GM18861 (cell line): Measurements from ENCODE around the gene MPZ.
"Not testable (repeated sequence)": the region's sequence is repeated elsewhere in the genome, so short reads cannot be mapped to it uniquely, and the experiment has no call there.

Experiments
- ATAC-seq: cut with Tn5 transposase; IDR thresholded peaks from one replicate; pipeline ENCODE4 v1.9.1; 2021; ENCODE audit not compliant: unreplicated experiment

The MPZ gene

DNA sequence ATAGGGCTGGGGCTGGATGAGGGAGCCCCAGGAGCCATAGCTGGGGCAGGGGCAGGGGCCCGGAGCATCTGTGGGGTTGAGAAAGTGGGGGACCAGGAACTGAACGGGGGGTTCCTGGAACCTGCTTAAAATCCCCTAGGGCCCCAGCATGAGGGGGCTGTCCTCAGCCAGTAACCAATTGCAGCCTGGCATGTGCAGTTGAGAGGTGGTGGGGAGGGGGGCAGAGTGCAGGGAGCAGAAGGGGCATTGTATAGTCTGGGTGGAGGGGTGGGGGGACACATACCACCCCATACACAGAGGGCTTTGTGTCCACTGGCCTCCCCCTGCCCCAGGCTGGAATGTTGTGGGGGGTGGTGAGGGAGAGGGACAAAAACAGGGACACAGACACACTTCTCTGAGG is at the start of gene MPZ:
MPZ (minus strand) TSS at position 101 of the 400 bp plus-strand sequence; CDS start at position 38, 63 bp downstream.
- ATAC-seq = no peak

DNA sequence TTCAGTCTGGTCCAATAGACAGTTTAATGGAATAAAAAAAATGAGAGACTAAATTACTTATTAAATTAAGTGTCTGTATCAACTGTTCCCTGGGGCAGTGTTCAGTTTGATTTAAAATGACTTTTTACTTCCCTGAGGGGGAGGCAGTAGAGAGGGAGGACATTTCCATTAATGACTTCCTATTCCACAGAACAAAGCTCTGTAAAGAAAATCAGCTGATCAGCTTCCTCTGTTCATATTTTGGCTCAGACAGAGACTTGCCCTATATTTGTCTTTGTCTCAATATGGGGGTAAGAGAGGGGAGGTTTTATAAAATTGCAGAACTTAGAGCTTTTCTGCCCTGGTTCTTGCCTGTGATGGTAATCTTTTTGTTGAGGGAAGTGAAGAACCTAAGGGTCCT is 49.5 kb upstream of the MPZ start:
- no peak for ATAC-seq

- ATAC-seq = no peak
Observed at GRCh38 chr1:161357073-161357472, 47.3 kb upstream of the MPZ start.

GRCh38 chr1:161351482-161351881 is 41.7 kb upstream of the MPZ start:
- ATAC-seq = no peak

- no peak for ATAC-seq
Observed at GRCh38 chr1:161350671-161351070, 40.9 kb upstream of the MPZ start.

DNA sequence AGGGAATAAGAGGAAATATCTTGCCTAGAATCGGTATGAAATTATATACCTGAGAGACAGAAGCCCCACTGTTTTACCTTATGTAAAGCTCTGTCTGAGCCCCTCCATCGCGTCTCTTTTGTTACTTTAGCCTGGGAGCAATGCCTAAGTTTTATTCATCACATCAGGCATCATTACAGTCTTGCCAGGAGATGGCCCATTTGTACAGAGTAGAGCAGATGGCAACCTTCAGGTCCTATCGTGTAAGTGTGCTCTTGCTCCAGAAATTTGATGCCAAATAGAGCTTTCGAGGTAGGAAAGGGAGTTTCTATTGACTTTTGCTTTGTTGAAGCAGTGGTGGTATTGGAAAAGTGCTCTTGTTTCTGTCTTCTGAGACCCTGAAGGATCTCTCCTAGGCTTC is 33.1 kb upstream of the MPZ start:
- ATAC-seq = no peak

DNA sequence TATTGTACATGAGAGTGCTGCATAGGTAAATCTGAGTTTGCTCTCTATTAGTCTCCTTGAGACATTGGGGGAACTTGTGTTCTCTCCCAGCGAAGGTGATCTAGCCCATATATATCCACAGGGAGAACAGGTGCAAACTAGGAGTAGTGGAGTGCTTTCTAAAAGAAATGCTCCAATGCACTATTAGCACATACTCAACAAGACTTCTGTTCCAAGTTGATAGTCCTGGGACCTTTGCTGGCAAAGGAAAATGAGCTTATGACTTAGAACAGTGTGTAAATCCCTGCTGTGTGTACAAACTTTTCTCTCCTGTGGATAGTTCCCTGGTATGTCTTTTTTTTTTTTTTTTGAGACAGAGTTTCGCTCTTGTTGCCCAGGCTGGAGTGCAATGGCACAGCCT is 32.4 kb upstream of the MPZ start:
- no peak for ATAC-seq

GRCh38 chr1:161335796-161336195 is 26.0 kb upstream of the MPZ start:
- ATAC-seq = no peak

GRCh38 chr1:161333166-161333565 is 23.4 kb upstream of the MPZ start:
- no peak for ATAC-seq

DNA sequence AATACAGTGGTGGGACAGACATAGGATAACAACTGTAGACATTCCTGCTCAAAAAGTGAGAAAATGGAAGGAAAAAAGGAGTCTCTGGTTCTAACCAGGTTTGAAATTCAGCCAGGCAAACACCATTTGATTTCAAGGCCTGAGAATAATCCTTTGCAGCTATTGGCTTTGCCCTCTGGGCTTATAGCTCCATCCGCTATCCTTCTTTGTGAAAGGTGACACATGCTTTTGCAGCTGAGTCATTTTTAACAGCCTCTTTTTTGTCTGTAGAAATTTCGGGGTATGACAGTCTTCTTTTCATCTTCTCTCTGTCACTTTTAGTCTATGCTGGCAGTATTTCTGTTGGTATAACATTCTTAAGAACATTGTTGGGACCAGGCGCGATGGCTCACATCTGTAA is 20.6 kb upstream of the MPZ start:
- no peak for ATAC-seq

GRCh38 chr1:161324020-161324419 is 14.3 kb upstream of the MPZ start:
- no peak for ATAC-seq

DNA sequence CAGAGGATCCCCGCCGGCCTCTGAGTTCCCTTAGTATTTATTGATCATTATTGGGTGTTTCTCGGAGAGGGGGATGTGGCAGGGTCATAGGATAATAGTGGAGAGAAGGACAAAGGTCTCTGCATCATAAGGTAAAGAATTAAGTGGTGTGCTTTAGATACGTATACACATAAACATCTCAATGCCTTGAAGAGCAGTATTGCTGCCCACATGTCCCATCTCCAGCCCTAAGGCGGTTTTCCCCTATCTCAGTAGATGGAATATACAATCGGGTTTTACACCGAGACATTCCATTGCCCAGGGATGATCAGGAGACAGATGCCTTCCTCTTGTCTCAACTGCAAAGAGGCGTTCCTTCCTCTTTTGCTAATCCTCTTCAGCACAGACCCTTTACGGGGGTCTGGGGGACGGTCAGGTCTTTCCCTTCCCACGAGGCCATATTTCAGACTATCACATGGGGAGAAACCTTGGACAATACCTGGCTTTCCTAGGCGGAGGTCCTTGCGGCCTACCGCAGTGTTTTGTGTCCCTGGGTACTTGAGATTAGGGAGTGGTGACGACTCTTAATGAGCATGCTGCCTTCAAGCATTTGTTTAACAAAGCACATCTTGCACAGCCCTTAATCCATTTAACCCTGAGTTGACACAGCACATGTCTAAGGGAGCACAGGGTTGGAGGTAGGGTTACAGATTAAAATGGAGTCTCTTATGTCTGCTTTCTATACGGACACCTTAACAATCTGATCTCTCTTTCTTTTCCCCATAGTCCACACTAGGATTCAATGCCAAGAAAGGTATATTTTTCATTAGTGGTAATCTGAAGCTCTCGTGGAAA is 6.3 kb upstream of the MPZ start:
- not testable (repeated sequence) for ATAC-seq

GRCh38 chr1:161314201-161314981 is 4.6 kb upstream of the MPZ start, which contains the start of gene SDHC:
Gene SDHC, plus strand, starts transcription at chr1:161314381. Its CDS starts 25 bp downstream, at chr1:161314406.
- ATAC-seq = peak; percentile 78

DNA sequence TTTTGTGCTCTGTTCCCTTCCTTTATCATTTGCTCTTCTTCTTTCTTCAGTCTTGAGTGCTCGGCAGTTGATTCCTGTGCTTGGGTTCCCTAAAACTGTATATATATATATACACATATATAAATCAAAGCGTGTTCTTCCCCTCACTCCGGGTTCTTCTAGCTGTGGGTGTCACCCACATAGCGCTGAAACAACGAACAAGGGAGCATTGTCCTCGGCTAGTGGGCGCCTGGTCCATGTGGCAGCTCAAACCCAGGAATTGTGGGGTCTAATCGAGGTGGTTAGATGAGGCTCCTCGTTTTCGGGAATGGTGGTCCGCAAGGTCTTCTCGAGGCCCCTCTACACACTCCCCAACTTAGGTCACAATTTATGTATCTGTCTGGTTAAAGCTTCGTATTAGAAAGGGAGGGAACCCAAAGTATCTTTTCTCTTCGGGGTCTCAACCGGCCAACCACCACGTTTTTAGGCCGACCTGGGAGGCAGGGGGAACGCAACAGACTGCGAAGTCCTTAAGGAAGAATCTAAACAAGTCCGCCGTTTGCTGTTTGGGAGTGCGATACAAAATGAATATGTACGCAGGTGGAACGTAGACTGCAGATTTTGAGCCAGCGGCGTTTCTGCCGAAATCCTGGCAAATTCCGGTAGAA is 3.9 kb upstream of the MPZ start:
- no peak for ATAC-seq

- no peak for ATAC-seq
Observed at GRCh38 chr1:161311595-161312181, 1.9 kb upstream of the MPZ start.

DNA sequence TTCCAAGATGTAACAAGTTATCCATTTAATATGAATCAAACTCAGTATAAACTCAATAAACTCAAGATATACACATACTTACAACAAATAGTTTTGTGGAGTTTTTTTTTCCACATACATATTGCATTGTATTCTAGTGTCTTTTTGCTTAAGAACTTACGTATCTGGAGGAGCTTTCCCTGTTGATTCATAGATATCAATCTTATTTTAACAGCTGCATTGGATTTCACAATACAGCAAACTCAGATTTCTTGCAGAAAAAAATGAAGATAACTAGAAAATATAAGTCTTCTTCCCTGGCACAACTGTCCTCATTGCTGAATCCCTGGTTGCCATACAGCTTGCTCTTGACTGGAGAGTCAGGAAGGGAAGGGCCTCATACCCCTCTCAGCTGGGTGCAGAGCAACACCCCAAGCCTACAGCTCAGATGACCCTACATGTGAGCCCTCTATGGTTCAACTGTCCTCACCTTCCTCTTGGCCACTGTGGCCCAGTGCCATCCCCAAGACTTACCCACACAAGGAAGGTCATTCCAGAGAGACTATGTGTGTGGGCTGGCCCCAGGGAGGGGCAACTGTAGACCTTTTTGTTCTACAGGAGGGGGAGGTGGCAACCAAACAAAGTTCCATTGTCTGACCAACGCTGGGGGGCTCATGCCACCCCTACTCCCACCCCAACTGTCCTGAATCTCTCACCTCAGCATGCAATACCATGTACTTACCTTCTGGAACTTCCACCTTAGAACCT is 1.7 kb downstream of the MPZ start:
- no peak for ATAC-seq

GRCh38 chr1:161307230-161307768 is 2.5 kb downstream of the MPZ start:
- peak; percentile 50 for ATAC-seq

DNA sequence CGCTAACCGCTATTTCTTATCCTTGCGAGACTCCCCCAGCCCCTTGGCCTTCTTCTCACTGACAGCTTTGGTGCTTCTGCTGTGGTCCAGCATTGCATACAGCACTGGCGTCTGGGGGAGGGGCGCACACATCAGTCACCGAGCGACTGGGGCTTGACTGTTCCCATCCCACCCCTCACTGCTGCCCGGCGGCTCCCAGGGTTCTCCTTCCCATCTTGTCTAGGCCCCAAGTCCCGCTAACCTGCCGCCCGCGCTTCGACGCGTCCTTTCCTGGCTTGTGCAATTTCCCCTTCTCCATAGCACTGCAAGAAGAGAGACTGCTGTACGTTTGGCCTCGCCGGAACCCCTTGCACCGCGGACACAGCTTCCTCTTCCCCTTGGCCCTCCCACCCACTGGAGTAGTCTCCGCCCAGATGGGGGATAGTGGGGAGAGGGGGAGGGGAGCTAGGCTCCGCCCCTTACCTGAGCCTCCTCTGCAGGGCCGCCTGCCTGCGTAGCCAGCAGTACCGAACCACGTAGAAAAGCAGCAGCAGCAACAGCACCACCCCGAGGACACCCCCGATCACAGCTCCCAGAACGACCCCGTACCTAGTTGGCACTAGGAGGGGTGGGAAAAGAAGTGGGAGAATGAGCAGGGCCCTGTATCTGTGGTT is 3.8 kb downstream of the MPZ start:
- ATAC-seq = peak; percentile 53

DNA sequence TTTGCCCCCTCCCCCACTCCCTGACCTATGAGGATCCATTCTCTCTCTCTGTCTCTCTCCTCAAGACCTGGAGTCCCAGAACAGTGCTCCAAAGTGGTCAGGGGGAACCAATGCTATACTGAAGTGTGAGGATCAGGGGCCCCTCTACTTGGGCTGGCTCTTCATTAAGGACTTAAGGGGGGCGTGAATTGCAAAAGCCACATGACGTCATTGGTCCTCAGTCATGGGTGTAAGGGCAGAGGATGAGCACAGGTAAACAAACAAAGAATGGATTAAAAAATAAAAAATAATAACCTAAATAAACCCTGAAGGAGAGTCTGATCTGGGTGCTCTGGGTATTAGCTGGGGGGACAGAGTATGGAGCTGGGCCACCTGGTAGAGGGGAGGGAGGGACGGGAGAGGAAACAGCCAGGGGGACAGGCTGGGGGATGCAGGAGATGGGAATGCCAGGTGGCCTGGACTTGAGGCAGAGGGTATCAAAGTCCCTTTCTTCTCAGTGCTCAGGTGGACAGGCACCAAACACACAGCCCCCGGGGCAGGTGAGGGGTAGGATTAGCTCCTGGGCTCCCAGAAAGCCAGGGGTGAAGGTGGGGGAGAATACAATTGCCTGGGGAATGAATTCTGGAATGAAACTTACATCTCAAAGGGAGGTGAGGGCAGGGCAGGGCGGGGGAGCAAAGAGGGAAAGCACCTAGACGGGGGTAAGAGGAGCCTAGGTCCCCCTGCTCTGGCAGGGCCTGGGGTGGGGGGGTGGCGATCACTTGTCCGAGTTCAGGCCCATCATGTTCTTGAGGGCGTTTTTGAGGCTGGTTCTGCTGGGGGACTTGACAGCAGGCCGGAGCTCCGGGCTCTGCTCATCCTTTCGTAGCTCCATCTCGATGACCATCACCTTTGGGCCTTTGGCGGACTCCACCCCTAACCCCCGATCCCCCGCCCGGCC is 4.6 kb downstream of the MPZ start:
- ATAC-seq = no peak
